ENCODE measurements around the gene KLK12.

DNA sequence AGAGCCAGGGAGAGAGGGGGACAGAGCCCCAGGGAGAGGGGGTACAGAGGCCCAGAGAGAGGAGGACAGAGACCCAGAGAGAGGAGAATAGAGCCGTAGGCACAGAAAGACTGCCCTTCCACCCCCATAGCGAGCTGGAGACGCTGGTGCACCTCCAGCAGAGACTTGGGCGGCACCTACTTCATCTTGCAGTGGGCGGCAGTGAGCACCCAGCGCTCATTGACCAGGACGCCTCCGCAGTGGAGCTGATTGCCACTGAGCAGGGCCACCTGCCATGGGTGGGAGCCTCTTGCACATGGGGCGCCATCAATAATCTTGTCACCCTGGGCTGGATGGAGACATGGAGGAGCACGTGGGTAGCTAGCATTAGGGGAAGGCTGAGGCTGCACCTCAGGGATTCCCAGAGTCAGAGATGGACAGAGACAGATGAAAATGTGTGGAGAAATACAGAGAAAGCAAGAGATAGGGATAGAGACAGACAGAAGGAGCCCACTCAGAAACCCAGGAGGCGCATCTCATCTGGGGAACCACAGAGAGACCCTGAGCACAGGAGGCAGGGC, 53.1 kb downstream of the KLK12 start:
- no peak for TF ChIP-seq POLR2A (IDR thresholded peaks at IDR 0.05)
- TF ChIP-seq EP300 (IDR thresholded peaks at IDR 0.05; ENCODE audit: low read depth), result no peak
- TF ChIP-seq, protein P1, sequence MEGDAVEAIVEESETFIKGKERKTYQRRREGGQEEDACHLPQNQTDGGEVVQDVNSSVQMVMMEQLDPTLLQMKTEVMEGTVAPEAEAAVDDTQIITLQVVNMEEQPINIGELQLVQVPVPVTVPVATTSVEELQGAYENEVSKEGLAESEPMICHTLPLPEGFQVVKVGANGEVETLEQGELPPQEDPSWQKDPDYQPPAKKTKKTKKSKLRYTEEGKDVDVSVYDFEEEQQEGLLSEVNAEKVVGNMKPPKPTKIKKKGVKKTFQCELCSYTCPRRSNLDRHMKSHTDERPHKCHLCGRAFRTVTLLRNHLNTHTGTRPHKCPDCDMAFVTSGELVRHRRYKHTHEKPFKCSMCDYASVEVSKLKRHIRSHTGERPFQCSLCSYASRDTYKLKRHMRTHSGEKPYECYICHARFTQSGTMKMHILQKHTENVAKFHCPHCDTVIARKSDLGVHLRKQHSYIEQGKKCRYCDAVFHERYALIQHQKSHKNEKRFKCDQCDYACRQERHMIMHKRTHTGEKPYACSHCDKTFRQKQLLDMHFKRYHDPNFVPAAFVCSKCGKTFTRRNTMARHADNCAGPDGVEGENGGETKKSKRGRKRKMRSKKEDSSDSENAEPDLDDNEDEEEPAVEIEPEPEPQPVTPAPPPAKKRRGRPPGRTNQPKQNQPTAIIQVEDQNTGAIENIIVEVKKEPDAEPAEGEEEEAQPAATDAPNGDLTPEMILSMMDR (IDR thresholded peaks at IDR 0.05), result no peak
